ENCODE data around the gene ESCO1. TPM values are rescaled to one million over a fixed set of nuclear protein-coding genes. Genes with fewer than 3 reads are reported as not detected.

The ESCO1 gene
- total RNA-seq, 6 donors from 2014 or later: 8.1 to 29.6 (median 13.0) TPM

- no peak for TF ChIP-seq CTCF (IDR thresholded peaks at IDR 0.05)
- no peak for TF ChIP-seq EP300 (IDR thresholded peaks at IDR 0.05)
- no peak for TF ChIP-seq POLR2A (IDR thresholded peaks at IDR 0.05)
- no peak for TF ChIP-seq POLR2AphosphoS5 (IDR thresholded peaks at IDR 0.05)
- no peak overlapping the region for H3K27ac ChIP-seq
- H3K36me3 ChIP-seq: no peaks in the 10 kb centered on the region
- H3K9me3 ChIP-seq: no peaks in the 10 kb centered on the region
- H3K4me1 ChIP-seq: no peaks in the 10 kb centered on the region
- H3K4me3 ChIP-seq: no peak overlapping the region
- no peaks in the 10 kb centered on the region for H3K27me3 ChIP-seq
- 85 to 90% methylated on average over 12 to 13 of the region's 13 CpGs for WGBS, 2 donors
- ATAC-seq (ENCODE audit: low FRiP score in 2 of 2) (no peak), DNase-seq (no peak)
Measured at GRCh38 chr18:21507913-21508701, 92.4 kb downstream of the ESCO1 start.

- no peak overlapping the region for H3K27ac ChIP-seq
- no peak for DNase-seq
- 80 to 83% methylated on average over 7 of the region's 7 CpGs for WGBS, 2 donors
Measured at GRCh38 chr18:21502661-21503060, 97.8 kb downstream of the ESCO1 start.

GRCh38 chr18:21499997-21500396, 100.5 kb downstream of the ESCO1 start:
- Histone ChIP-seq H3K4me3 (no peak overlapping the region), H3K27ac (no peak overlapping the region), H3K4me1 (no peaks in the 10 kb centered on the region), H3K36me3 (no peaks in the 10 kb centered on the region), H3K27me3 (no peaks in the 10 kb centered on the region), H3K9me3 (no peaks in the 10 kb centered on the region)
- WGBS, 2 donors: 91% methylated on average over 6 to 13 of the region's 16 CpGs
- peak; percentile 7 to 21 for ATAC-seq (ENCODE audit: low FRiP score in 2 of 2)
- TF ChIP-seq POLR2AphosphoS5 (IDR thresholded peaks at IDR 0.05) (no peak), CTCF (IDR thresholded peaks at IDR 0.05) (no peak), EP300 (IDR thresholded peaks at IDR 0.05) (no peak), POLR2A (IDR thresholded peaks at IDR 0.05) (no peak)
- peak in 1 of 2 donors; percentile 63 for DNase-seq

More at GRCh38 chr18:21502661-21503060, 97.8 kb downstream of the ESCO1 start:
- ATAC-seq (ENCODE audit: low FRiP score in 2 of 2): no peak
- TF ChIP-seq EP300 (IDR thresholded peaks at IDR 0.05): no peak
- no peak for TF ChIP-seq POLR2AphosphoS5 (IDR thresholded peaks at IDR 0.05)
- no peak for TF ChIP-seq POLR2A (IDR thresholded peaks at IDR 0.05)
- no peak for TF ChIP-seq CTCF (IDR thresholded peaks at IDR 0.05)
- Histone ChIP-seq H3K4me1 (no peaks in the 10 kb centered on the region), H3K36me3 (no peaks in the 10 kb centered on the region), H3K27me3 (no peaks in the 10 kb centered on the region), H3K4me3 (no peak overlapping the region), H3K9me3 (no peaks in the 10 kb centered on the region)

GRCh38 chr18:21496277-21496835, 104.1 kb downstream of the ESCO1 start:
- no peaks in the 10 kb centered on the region for H3K4me1 ChIP-seq
- H3K4me3 ChIP-seq: no peak overlapping the region
- H3K27me3 ChIP-seq: no peaks in the 10 kb centered on the region
- H3K27ac ChIP-seq: no peak overlapping the region
- H3K9me3 ChIP-seq: no peaks in the 10 kb centered on the region
- no peak for ATAC-seq (ENCODE audit: low FRiP score in 2 of 2)
- H3K36me3 ChIP-seq: no peaks in the 10 kb centered on the region
- DNase-seq: no peak
- no peak for TF ChIP-seq POLR2A (IDR thresholded peaks at IDR 0.05)
- TF ChIP-seq EP300 (IDR thresholded peaks at IDR 0.05): no peak
- no peak for TF ChIP-seq CTCF (IDR thresholded peaks at IDR 0.05)
- TF ChIP-seq POLR2AphosphoS5 (IDR thresholded peaks at IDR 0.05): no peak
- 83 to 91% methylated on average over 5 to 12 of the region's 12 CpGs for WGBS, 2 donors
